B cell (primary cell): Measurements from ENCODE around the gene TFDP1. TPM values are rescaled to one million over a fixed set of nuclear protein-coding genes. Genes with fewer than 3 reads are reported as not detected.

Experiments
- ATAC-seq: fragments of 200-7000 bp; cut with Tn5 transposase; one replicate; pipeline ENCODE4 v1.10.0; 2021; ENCODE audit warnings: low read depth, mild to moderate bottlenecking, moderate number of reproducible peaks, moderate library complexity
- CTCF ChIA-PET: fragments of 350-600 bp; sonication (Branson Sonifier 250); formaldehyde crosslinking; loops from one replicate; lab custom pipeline; 2021; ENCODE audit warnings: antibody characterized with exemption, inconsistent platforms; lab: Charles Lee
- POLR2A ChIA-PET: fragments of 350-600 bp; sonication (Branson Sonifier 250); formaldehyde crosslinking; loops from one replicate; lab custom pipeline; 2021; ENCODE audit warnings: antibody characterized with exemption; lab: Charles Lee
- DNase-seq: peaks from one replicate; pipeline ENCODE4 v3.0.0; 2013
- H2AFZ ChIP-seq: 2 replicates; pipeline ENCODE4 v1.6.1; 2012; ENCODE audit warnings: mild to moderate bottlenecking, low read depth, low read length; ENCODE audit not compliant: insufficient read depth, poor library complexity, severe bottlenecking
- H3K27ac ChIP-seq, 2 donors: 1 replicate in 1 of 2; 2 replicates in 1 of 2; pipeline ENCODE4 v1.5.1; 2012 to 2013; ENCODE audit warnings: low read length in 2 of 2, mild to moderate bottlenecking in 2 of 2, moderate library complexity in 1 of 2
- H3K27me3 ChIP-seq, 4 experiments: fragments of 200-600 bp in 1 of 4; sonication (generic) in 1 of 4; replicated peaks in 1 of 4; 1 replicate in 2 of 4; 2 replicates in 2 of 4; pipeline versions ENCODE4 v1.6.1 to v1.7.0; 2013 to 2016; ENCODE audit warnings: low read length in 3 of 4, mild to moderate bottlenecking in 2 of 4, mixed read lengths in 1 of 4, moderate library complexity in 1 of 4; ENCODE audit not compliant: insufficient read depth in 4 of 4, control insufficient read depth in 3 of 4; ENCODE audit errors: control extremely low read depth in 1 of 4
- H3K36me3 ChIP-seq, 2 experiments: replicated peaks in 1 of 2; 1 replicate in 1 of 2; 2 replicates in 1 of 2; pipeline versions ENCODE4 v1.6.1 to v1.7.1; 2013; ENCODE audit warnings: low read length in 1 of 2; ENCODE audit not compliant: insufficient read depth in 2 of 2, control insufficient read depth in 1 of 2; ENCODE audit errors: control extremely low read depth in 1 of 2, extremely low read depth in 1 of 2
- H3K4me1 ChIP-seq, 2 donors: fragments of 200-600 bp in 1 of 2; sonication (generic) in 1 of 2; 1 replicate in 1 of 2; 2 replicates in 1 of 2; pipeline versions ENCODE4 v1.5.1 to v1.6.1; 2013 to 2017; ENCODE audit warnings: low read length in 2 of 2; ENCODE audit not compliant: control insufficient read depth in 2 of 2, insufficient read depth in 2 of 2
- H3K4me2 ChIP-seq: replicated peaks from 2 replicates; pipeline ENCODE3; 2012; ENCODE audit warnings: mild to moderate bottlenecking, low read depth, low read length; ENCODE audit not compliant: poor library complexity, severe bottlenecking
- H3K4me3 ChIP-seq, 5 experiments: fragments of 200-600 bp in 1 of 5; sonication (generic) in 1 of 5; 1 replicate in 3 of 5; 2 replicates in 2 of 5; pipeline versions ENCODE4 v1.5.1 to v1.7.0; 2011 to 2016; ENCODE audit warnings: low read length in 4 of 5, mild to moderate bottlenecking in 4 of 5, low read depth in 2 of 5, control low read depth in 1 of 5, moderate library complexity in 1 of 5; ENCODE audit not compliant: insufficient read depth in 1 of 5; ENCODE audit errors: control extremely low read depth in 1 of 5, extremely low read depth in 1 of 5
- H3K79me2 ChIP-seq: fragments of 200-600 bp; sonication (generic); one replicate; pipeline ENCODE4 v1.6.0; 2016; ENCODE audit warnings: low read length; ENCODE audit not compliant: control insufficient read depth, insufficient read depth
- H3K9ac ChIP-seq: fragments of 200-600 bp; sonication (generic); 2 replicates; pipeline ENCODE4 v1.6.1; 2017; ENCODE audit warnings: mild to moderate bottlenecking, low read length, moderate library complexity
- H3K9me3 ChIP-seq, 3 donors: one replicate each; pipeline versions ENCODE4 v1.6.1 to v1.7.1; 2013; ENCODE audit warnings: low read length in 2 of 3; ENCODE audit not compliant: control insufficient read depth in 2 of 3, insufficient read depth in 1 of 3; ENCODE audit errors: control extremely low read depth in 1 of 3
- H4K20me1 ChIP-seq: 2 replicates; pipeline ENCODE4 v1.6.0; 2012; ENCODE audit warnings: mild to moderate bottlenecking, low read length; ENCODE audit not compliant: insufficient read depth, control insufficient read depth, poor library complexity, severe bottlenecking
- H3K27ac Mint-ChIP-seq: one replicate; pipeline ENCODE4 v1.8.0; 2021; ENCODE audit warnings: mixed read lengths
- H3K27me3 Mint-ChIP-seq: one replicate; pipeline ENCODE4 v1.8.0; 2021; ENCODE audit warnings: mixed read lengths
- H3K4me1 Mint-ChIP-seq: one replicate; pipeline ENCODE4 v1.8.0; 2021; ENCODE audit warnings: mixed read lengths
- H3K4me3 Mint-ChIP-seq: one replicate; pipeline ENCODE4 v1.8.0; 2021; ENCODE audit warnings: mixed read lengths
- H3K9me3 Mint-ChIP-seq: one replicate; pipeline ENCODE4 v1.8.0; 2022; ENCODE audit warnings: mixed read lengths; ENCODE audit not compliant: insufficient read depth
- CTCF ChIP-seq: fragments of 200-600 bp; IDR thresholded peaks from one replicate; pipeline ENCODE4 v1.8.0; 2022; ENCODE audit warnings: antibody characterized with exemption, mild to moderate bottlenecking
- EZH2 ChIP-seq: IDR thresholded peaks from 2 replicates; pipeline ENCODE4 v1.6.1; 2012; ENCODE audit warnings: borderline replicate concordance, low read depth, mild to moderate bottlenecking, moderate library complexity, low read length; ENCODE audit not compliant: insufficient read depth, poor library complexity, severe bottlenecking
- WGBS: methylation state at CpG from one replicate; pipeline ENCODE4 v1.1.5; 2013; ENCODE audit warnings: missing lambda C conversion rate; ENCODE audit not compliant: insufficient coverage; 5-methylcytosine and 5-hydroxymethylcytosine counted together
- intact Hi-C: fragments of 100-400 bp; cut with micrococcal nuclease; formaldehyde crosslinking; loops from one replicate; pipeline ENCODE4 v1.10.0; 2022
- polyA plus RNA-seq: library from polyadenylated mRNA; depleted of rRNA; stranded (reverse); fragments of >200 nt; gene quantifications from 2 replicates; pipeline ENCODE4 v1.2.3, GENCODE V29; 2012
- total RNA-seq, 2 donors: library from RNA; stranded (reverse); fragments of 120-200 nt in 1 of 2; gene quantifications; 1 replicate in 1 of 2; 2 replicates in 1 of 2; pipeline versions ENCODE4 v1.2.3 to v1.2.4, GENCODE V29; 2013 to 2022

TFDP1 gene
- total and polyA plus RNA-seq, 2 donors (not counting 1 experiment from before 2014, with no cell fraction given), result 19.1 to 31.1 TPM

- H3K36me3 ChIP-seq, result no peaks in the 10 kb centered on the region
- no peak overlapping the region for H3K27ac Mint-ChIP-seq
- H3K4me2 ChIP-seq, result no peak overlapping the region
- no peaks in the 10 kb centered on the region for H3K27me3 Mint-ChIP-seq
- no peaks in the 10 kb centered on the region for H3K9me3 Mint-ChIP-seq
- H3K79me2 ChIP-seq, result no peaks in the 10 kb centered on the region
- ChIA-PET POLR2A (no interaction called here), CTCF (no interaction called here)
- H3K27me3 ChIP-seq, result no peaks in the 10 kb centered on the region
- H3K4me1 Mint-ChIP-seq, result peaks cover 8% of the 10 kb centered on the region
- no peak overlapping the region for H3K27ac ChIP-seq
- no peak overlapping the region for H2AFZ ChIP-seq
- intact Hi-C loops, result no loop called here
- ATAC-seq, result no peak
- TF ChIP-seq EZH2 (no peak), CTCF (no peak)
- DNase-seq, result no peak
- no peaks in the 10 kb centered on the region for H3K9me3 ChIP-seq
- H3K4me3 ChIP-seq, result no peak overlapping the region
- no peaks in the 10 kb centered on the region for H3K4me1 ChIP-seq
- H3K4me3 Mint-ChIP-seq, result no peak overlapping the region
- 97% methylated on average over 36 of the region's 37 CpGs for WGBS
- H3K9ac ChIP-seq, result no peak overlapping the region
- H4K20me1 ChIP-seq, result no peaks in the 10 kb centered on the region
Measured at GRCh38 chr13:113651511-113652403, 67.2 kb downstream of the TFDP1 start.
